B cell (primary cell): ENCODE measurements around the gene MED27. TPM values are rescaled to one million over a fixed set of nuclear protein-coding genes. Genes with fewer than 3 reads are reported as not detected.

Experiments
- ATAC-seq: fragments of 200-7000 bp; cut with Tn5 transposase; one replicate; pipeline ENCODE4 v1.10.0; 2021; ENCODE audit warnings: low read depth, mild to moderate bottlenecking, moderate number of reproducible peaks, moderate library complexity
- CTCF ChIA-PET: fragments of 350-600 bp; sonication (Branson Sonifier 250); formaldehyde crosslinking; loops from one replicate; lab custom pipeline; 2021; ENCODE audit warnings: antibody characterized with exemption, inconsistent platforms; lab: Charles Lee
- POLR2A ChIA-PET: fragments of 350-600 bp; sonication (Branson Sonifier 250); formaldehyde crosslinking; loops from one replicate; lab custom pipeline; 2021; ENCODE audit warnings: antibody characterized with exemption; lab: Charles Lee
- DNase-seq: peaks from one replicate; pipeline ENCODE4 v3.0.0; 2013
- H2AFZ ChIP-seq: 2 replicates; pipeline ENCODE4 v1.6.1; 2012; ENCODE audit warnings: mild to moderate bottlenecking, low read depth, low read length; ENCODE audit not compliant: insufficient read depth, poor library complexity, severe bottlenecking
- H3K27ac ChIP-seq, 2 donors: 1 replicate in 1 of 2; 2 replicates in 1 of 2; pipeline ENCODE4 v1.5.1; 2012 to 2013; ENCODE audit warnings: low read length in 2 of 2, mild to moderate bottlenecking in 2 of 2, moderate library complexity in 1 of 2
- H3K27me3 ChIP-seq, 4 experiments: fragments of 200-600 bp in 1 of 4; sonication (generic) in 1 of 4; replicated peaks in 1 of 4; 1 replicate in 2 of 4; 2 replicates in 2 of 4; pipeline versions ENCODE4 v1.6.1 to v1.7.0; 2013 to 2016; ENCODE audit warnings: low read length in 3 of 4, mild to moderate bottlenecking in 2 of 4, mixed read lengths in 1 of 4, moderate library complexity in 1 of 4; ENCODE audit not compliant: insufficient read depth in 4 of 4, control insufficient read depth in 3 of 4; ENCODE audit errors: control extremely low read depth in 1 of 4
- H3K36me3 ChIP-seq, 2 experiments: replicated peaks in 1 of 2; 1 replicate in 1 of 2; 2 replicates in 1 of 2; pipeline versions ENCODE4 v1.6.1 to v1.7.1; 2013; ENCODE audit warnings: low read length in 1 of 2; ENCODE audit not compliant: insufficient read depth in 2 of 2, control insufficient read depth in 1 of 2; ENCODE audit errors: control extremely low read depth in 1 of 2, extremely low read depth in 1 of 2
- H3K4me1 ChIP-seq, 2 donors: fragments of 200-600 bp in 1 of 2; sonication (generic) in 1 of 2; 1 replicate in 1 of 2; 2 replicates in 1 of 2; pipeline versions ENCODE4 v1.5.1 to v1.6.1; 2013 to 2017; ENCODE audit warnings: low read length in 2 of 2; ENCODE audit not compliant: control insufficient read depth in 2 of 2, insufficient read depth in 2 of 2
- H3K4me2 ChIP-seq: replicated peaks from 2 replicates; pipeline ENCODE3; 2012; ENCODE audit warnings: mild to moderate bottlenecking, low read depth, low read length; ENCODE audit not compliant: poor library complexity, severe bottlenecking
- H3K4me3 ChIP-seq, 5 experiments: fragments of 200-600 bp in 1 of 5; sonication (generic) in 1 of 5; 1 replicate in 3 of 5; 2 replicates in 2 of 5; pipeline versions ENCODE4 v1.5.1 to v1.7.0; 2011 to 2016; ENCODE audit warnings: low read length in 4 of 5, mild to moderate bottlenecking in 4 of 5, low read depth in 2 of 5, control low read depth in 1 of 5, moderate library complexity in 1 of 5; ENCODE audit not compliant: insufficient read depth in 1 of 5; ENCODE audit errors: control extremely low read depth in 1 of 5, extremely low read depth in 1 of 5
- H3K79me2 ChIP-seq: fragments of 200-600 bp; sonication (generic); one replicate; pipeline ENCODE4 v1.6.0; 2016; ENCODE audit warnings: low read length; ENCODE audit not compliant: control insufficient read depth, insufficient read depth
- H3K9ac ChIP-seq: fragments of 200-600 bp; sonication (generic); 2 replicates; pipeline ENCODE4 v1.6.1; 2017; ENCODE audit warnings: mild to moderate bottlenecking, low read length, moderate library complexity
- H3K9me3 ChIP-seq, 3 donors: one replicate each; pipeline versions ENCODE4 v1.6.1 to v1.7.1; 2013; ENCODE audit warnings: low read length in 2 of 3; ENCODE audit not compliant: control insufficient read depth in 2 of 3, insufficient read depth in 1 of 3; ENCODE audit errors: control extremely low read depth in 1 of 3
- H4K20me1 ChIP-seq: 2 replicates; pipeline ENCODE4 v1.6.0; 2012; ENCODE audit warnings: mild to moderate bottlenecking, low read length; ENCODE audit not compliant: insufficient read depth, control insufficient read depth, poor library complexity, severe bottlenecking
- H3K27ac Mint-ChIP-seq: one replicate; pipeline ENCODE4 v1.8.0; 2021; ENCODE audit warnings: mixed read lengths
- H3K27me3 Mint-ChIP-seq: one replicate; pipeline ENCODE4 v1.8.0; 2021; ENCODE audit warnings: mixed read lengths
- H3K4me1 Mint-ChIP-seq: one replicate; pipeline ENCODE4 v1.8.0; 2021; ENCODE audit warnings: mixed read lengths
- H3K4me3 Mint-ChIP-seq: one replicate; pipeline ENCODE4 v1.8.0; 2021; ENCODE audit warnings: mixed read lengths
- H3K9me3 Mint-ChIP-seq: one replicate; pipeline ENCODE4 v1.8.0; 2022; ENCODE audit warnings: mixed read lengths; ENCODE audit not compliant: insufficient read depth
- CTCF ChIP-seq: fragments of 200-600 bp; IDR thresholded peaks from one replicate; pipeline ENCODE4 v1.8.0; 2022; ENCODE audit warnings: antibody characterized with exemption, mild to moderate bottlenecking
- EZH2 ChIP-seq: IDR thresholded peaks from 2 replicates; pipeline ENCODE4 v1.6.1; 2012; ENCODE audit warnings: borderline replicate concordance, low read depth, mild to moderate bottlenecking, moderate library complexity, low read length; ENCODE audit not compliant: insufficient read depth, poor library complexity, severe bottlenecking
- WGBS: methylation state at CpG from one replicate; pipeline ENCODE4 v1.1.5; 2013; ENCODE audit warnings: missing lambda C conversion rate; ENCODE audit not compliant: insufficient coverage; 5-methylcytosine and 5-hydroxymethylcytosine counted together
- intact Hi-C: fragments of 100-400 bp; cut with micrococcal nuclease; formaldehyde crosslinking; loops from one replicate; pipeline ENCODE4 v1.10.0; 2022
- polyA plus RNA-seq: library from polyadenylated mRNA; depleted of rRNA; stranded (reverse); fragments of >200 nt; gene quantifications from 2 replicates; pipeline ENCODE4 v1.2.3, GENCODE V29; 2012
- total RNA-seq, 2 donors: library from RNA; stranded (reverse); fragments of 120-200 nt in 1 of 2; gene quantifications; 1 replicate in 1 of 2; 2 replicates in 1 of 2; pipeline versions ENCODE4 v1.2.3 to v1.2.4, GENCODE V29; 2013 to 2022

Gene MED27
- total and polyA plus RNA-seq, 2 donors (not counting 1 experiment from before 2014, with no cell fraction given), result 17.4 to 17.7 TPM

GRCh38 chr9:131971482-131972074, 108.1 kb downstream of the MED27 start:
- H3K27me3 Mint-ChIP-seq, result no peaks in the 10 kb centered on the region
- no peak overlapping the region for H3K27ac ChIP-seq
- no peak overlapping the region for H3K4me3 ChIP-seq
- no peaks in the 10 kb centered on the region for H4K20me1 ChIP-seq
- H3K27ac Mint-ChIP-seq, result no peak overlapping the region
- WGBS, result 96% methylated on average over 5 of the region's 6 CpGs
- no peak overlapping the region for H2AFZ ChIP-seq
- H3K4me1 Mint-ChIP-seq, result peaks cover 5% of the 10 kb centered on the region
- no peaks in the 10 kb centered on the region for H3K9me3 Mint-ChIP-seq
- ChIA-PET CTCF (interaction anchor here (0.8 kb wide), 1 partner anchor 583 kb away, joined by 3 read pairs; no protein-coding TSS in a partner anchor), POLR2A (no interaction called here)
- intact Hi-C loops, result no loop called here
- TF ChIP-seq CTCF (no peak), EZH2 (no peak)
- H3K9ac ChIP-seq, result no peak overlapping the region
- H3K4me1 ChIP-seq, result peaks cover 0 to 1% of the 10 kb centered on the region in 2 donors
- H3K79me2 ChIP-seq, result peaks cover 4% of the 10 kb centered on the region
- no peak overlapping the region for H3K4me3 Mint-ChIP-seq
- no peaks in the 10 kb centered on the region for H3K27me3 ChIP-seq
- H3K36me3 ChIP-seq, result no peaks in the 10 kb centered on the region
- ATAC-seq (no peak), DNase-seq (no peak)
- H3K4me2 ChIP-seq, result no peak overlapping the region
- peaks cover 0 to 7% (median 0%) of the 10 kb centered on the region in 3 donors for H3K9me3 ChIP-seq

- Histone ChIP-seq H3K9ac (no peak overlapping the region), H3K27me3 (no peaks in the 10 kb centered on the region), H3K79me2 (peaks cover 4% of the 10 kb centered on the region), H3K36me3 (no peaks in the 10 kb centered on the region), H3K4me3 (no peak overlapping the region), H3K27ac (no peak overlapping the region), H4K20me1 (no peaks in the 10 kb centered on the region), H3K4me2 (no peak overlapping the region), H3K4me1 (no peaks in the 10 kb centered on the region), H2AFZ (no peak overlapping the region), H3K9me3 (peaks cover 0 to 7% (median 0%) of the 10 kb centered on the region in 3 donors)
- Mint-ChIP-seq H3K9me3 (no peaks in the 10 kb centered on the region), H3K27me3 (no peaks in the 10 kb centered on the region), H3K4me3 (no peak overlapping the region), H3K4me1 (no peaks in the 10 kb centered on the region), H3K27ac (no peak overlapping the region)
- ChIA-PET CTCF (no interaction called here), POLR2A (no interaction called here)
- no peak for TF ChIP-seq CTCF
- TF ChIP-seq EZH2, result no peak
- DNase-seq (no peak), ATAC-seq (no peak)
- intact Hi-C loops, result no loop called here
- 100% methylated on average over 4 of the region's 5 CpGs for WGBS
Observed at GRCh38 chr9:131969469-131969989, 110.1 kb downstream of the MED27 start.
